Chondrocyte (in vitro differentiated cells): ENCODE results near the gene SF3A2. TPM values are rescaled to one million over a fixed set of nuclear protein-coding genes. Genes with fewer than 3 reads are reported as not detected.

Experiments
- DNase-seq: peaks from one replicate; pipeline ENCODE4 v3.0.0; 2021; ENCODE audit warnings: mixed read lengths, low spot score
- H3K27ac Mint-ChIP-seq: one replicate; pipeline ENCODE4 v1.8.0; 2021; ENCODE audit warnings: mild to moderate bottlenecking, moderate library complexity, mixed read lengths; ENCODE audit not compliant: unreplicated experiment
- H3K27me3 Mint-ChIP-seq: 2 replicates; pipeline ENCODE4 v1.8.0; 2021; ENCODE audit warnings: low read depth, mixed read lengths
- H3K36me3 Mint-ChIP-seq: 2 replicates; pipeline ENCODE4 v1.8.0; 2021; ENCODE audit warnings: low read depth, mixed read lengths
- H3K4me1 Mint-ChIP-seq: 2 replicates; pipeline ENCODE4 v1.8.0; 2021; ENCODE audit warnings: low read depth, mild to moderate bottlenecking, mixed read lengths
- H3K4me3 Mint-ChIP-seq: one replicate; pipeline ENCODE4 v1.8.0; 2021; ENCODE audit warnings: mild to moderate bottlenecking, moderate library complexity, mixed read lengths; ENCODE audit not compliant: unreplicated experiment
- H3K9me3 Mint-ChIP-seq: 2 replicates; pipeline ENCODE4 v1.8.0; 2021; ENCODE audit warnings: low read depth, mixed read lengths
- total RNA-seq: library from RNA; stranded (reverse); gene quantifications from 3 replicates; pipeline ENCODE4 v1.2.1, GENCODE V29; 2021
- TF ChIP-seq, protein P1 (sequence below): fragments of 200-600 bp; sonication (generic); IDR thresholded peaks from 2 replicates; pipeline ENCODE4 v1.5.0; 2021; ENCODE audit warnings: antibody characterized with exemption, mild to moderate bottlenecking, moderate library complexity

Gene SF3A2
- total RNA-seq, 1 donor from 2014 or later = 71.2 TPM

- H3K36me3 Mint-ChIP-seq = peaks cover 14% of the 10 kb centered on the region
- DNase-seq = no peak
- H3K27ac Mint-ChIP-seq = peak overlapping the region; percentile 87
- TF ChIP-seq, protein P1, sequence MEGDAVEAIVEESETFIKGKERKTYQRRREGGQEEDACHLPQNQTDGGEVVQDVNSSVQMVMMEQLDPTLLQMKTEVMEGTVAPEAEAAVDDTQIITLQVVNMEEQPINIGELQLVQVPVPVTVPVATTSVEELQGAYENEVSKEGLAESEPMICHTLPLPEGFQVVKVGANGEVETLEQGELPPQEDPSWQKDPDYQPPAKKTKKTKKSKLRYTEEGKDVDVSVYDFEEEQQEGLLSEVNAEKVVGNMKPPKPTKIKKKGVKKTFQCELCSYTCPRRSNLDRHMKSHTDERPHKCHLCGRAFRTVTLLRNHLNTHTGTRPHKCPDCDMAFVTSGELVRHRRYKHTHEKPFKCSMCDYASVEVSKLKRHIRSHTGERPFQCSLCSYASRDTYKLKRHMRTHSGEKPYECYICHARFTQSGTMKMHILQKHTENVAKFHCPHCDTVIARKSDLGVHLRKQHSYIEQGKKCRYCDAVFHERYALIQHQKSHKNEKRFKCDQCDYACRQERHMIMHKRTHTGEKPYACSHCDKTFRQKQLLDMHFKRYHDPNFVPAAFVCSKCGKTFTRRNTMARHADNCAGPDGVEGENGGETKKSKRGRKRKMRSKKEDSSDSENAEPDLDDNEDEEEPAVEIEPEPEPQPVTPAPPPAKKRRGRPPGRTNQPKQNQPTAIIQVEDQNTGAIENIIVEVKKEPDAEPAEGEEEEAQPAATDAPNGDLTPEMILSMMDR = peak; percentile 99
- H3K9me3 Mint-ChIP-seq = no peaks in the 10 kb centered on the region
- H3K27me3 Mint-ChIP-seq = no peaks in the 10 kb centered on the region
- H3K4me1 Mint-ChIP-seq = peaks cover 33% of the 10 kb centered on the region
- H3K4me3 Mint-ChIP-seq = peak overlapping the region; percentile 65
Measured at GRCh38 chr19:2273356-2274184, 36.9 kb downstream of the SF3A2 start.

DNA sequence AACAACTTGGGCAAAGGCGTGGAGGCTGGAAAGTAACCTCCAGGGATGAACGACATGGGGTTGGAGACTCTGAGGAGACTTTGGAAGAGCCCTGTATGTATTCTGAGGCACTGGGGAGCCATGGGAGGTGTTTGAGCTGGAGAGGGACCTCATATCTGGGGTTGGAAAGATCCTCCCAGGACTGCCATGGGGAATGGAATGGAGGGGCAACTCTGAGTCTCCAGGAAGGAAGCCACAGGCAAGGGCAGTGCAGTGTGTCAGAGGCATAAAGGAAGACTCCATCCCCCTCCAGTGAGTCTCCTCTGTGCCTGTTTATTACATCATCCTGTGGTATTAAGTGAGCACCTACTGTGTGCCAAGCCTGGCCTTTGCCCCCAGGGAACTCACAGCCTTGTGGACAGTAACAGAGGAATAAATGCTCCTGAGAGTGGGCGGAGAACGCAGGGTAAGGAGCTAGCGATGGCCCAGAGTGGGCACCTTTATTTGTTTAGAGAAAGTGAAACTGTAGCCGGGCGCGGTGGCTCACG lies 37.6 kb downstream of the SF3A2 start:
- no peaks in the 10 kb centered on the region for H3K9me3 Mint-ChIP-seq
- no peaks in the 10 kb centered on the region for H3K27me3 Mint-ChIP-seq
- DNase-seq = no peak
- H3K4me3 Mint-ChIP-seq = peak overlapping the region; percentile 65
- peaks cover 14% of the 10 kb centered on the region for H3K36me3 Mint-ChIP-seq
- peak overlapping the region; percentile 70 for H3K27ac Mint-ChIP-seq
- H3K4me1 Mint-ChIP-seq = peaks cover 33% of the 10 kb centered on the region
- TF ChIP-seq, protein P1 = no peak

GRCh38 chr19:2274931-2275535 lies 38.4 kb downstream of the SF3A2 start:
- Mint-ChIP-seq H3K36me3 (peaks cover 14% of the 10 kb centered on the region), H3K9me3 (no peaks in the 10 kb centered on the region), H3K4me1 (peaks cover 33% of the 10 kb centered on the region), H3K27me3 (no peaks in the 10 kb centered on the region), H3K27ac (peak overlapping the region; percentile 70), H3K4me3 (peak overlapping the region; percentile 36)
- no peak for DNase-seq
- TF ChIP-seq, protein P1 = peak; percentile 78

GRCh38 chr19:2275588-2276428 lies 39.2 kb downstream of the SF3A2 start:
- Mint-ChIP-seq H3K4me1 (peaks cover 33% of the 10 kb centered on the region), H3K27me3 (no peaks in the 10 kb centered on the region), H3K36me3 (peaks cover 14% of the 10 kb centered on the region), H3K27ac (no peak overlapping the region), H3K4me3 (no peak overlapping the region), H3K9me3 (no peaks in the 10 kb centered on the region)
- TF ChIP-seq, protein P1 = no peak
- no peak for DNase-seq
